Cardiac fibroblast (primary cell): Measurements from ENCODE around the gene SLC35F3.
"Not testable (repeated sequence)": the region's sequence is repeated elsewhere in the genome, so short reads cannot be mapped to it uniquely, and the experiment has no call there.

Experiments
- DNase-seq, 2 donors: peaks; one replicate each; pipeline versions ENCODE4 v3.0.0 to v3.0.0-alpha.2; 2010; ENCODE audit warnings: low read depth in 2 of 2
- H3K4me3 ChIP-seq, 2 donors: replicated peaks in 1 of 2; 1 replicate in 1 of 2; 2 replicates in 1 of 2; pipeline ENCODE4 v1.5.1; 2011; ENCODE audit warnings: low read depth in 2 of 2, low read length in 2 of 2, mild to moderate bottlenecking in 2 of 2, moderate library complexity in 1 of 2
- TF ChIP-seq, protein P1 (sequence below): IDR thresholded peaks from one replicate; pipeline ENCODE4 v1.5.1; 2011; ENCODE audit warnings: low read depth, mild to moderate bottlenecking, low read length, inconsistent platforms

Gene SLC35F3

GRCh38 chr1:234168061-234168724 lies 263.7 kb downstream of the SLC35F3 start:
- H3K4me3 ChIP-seq = no peak overlapping the region
- DNase-seq = no peak
- TF ChIP-seq, protein P1, sequence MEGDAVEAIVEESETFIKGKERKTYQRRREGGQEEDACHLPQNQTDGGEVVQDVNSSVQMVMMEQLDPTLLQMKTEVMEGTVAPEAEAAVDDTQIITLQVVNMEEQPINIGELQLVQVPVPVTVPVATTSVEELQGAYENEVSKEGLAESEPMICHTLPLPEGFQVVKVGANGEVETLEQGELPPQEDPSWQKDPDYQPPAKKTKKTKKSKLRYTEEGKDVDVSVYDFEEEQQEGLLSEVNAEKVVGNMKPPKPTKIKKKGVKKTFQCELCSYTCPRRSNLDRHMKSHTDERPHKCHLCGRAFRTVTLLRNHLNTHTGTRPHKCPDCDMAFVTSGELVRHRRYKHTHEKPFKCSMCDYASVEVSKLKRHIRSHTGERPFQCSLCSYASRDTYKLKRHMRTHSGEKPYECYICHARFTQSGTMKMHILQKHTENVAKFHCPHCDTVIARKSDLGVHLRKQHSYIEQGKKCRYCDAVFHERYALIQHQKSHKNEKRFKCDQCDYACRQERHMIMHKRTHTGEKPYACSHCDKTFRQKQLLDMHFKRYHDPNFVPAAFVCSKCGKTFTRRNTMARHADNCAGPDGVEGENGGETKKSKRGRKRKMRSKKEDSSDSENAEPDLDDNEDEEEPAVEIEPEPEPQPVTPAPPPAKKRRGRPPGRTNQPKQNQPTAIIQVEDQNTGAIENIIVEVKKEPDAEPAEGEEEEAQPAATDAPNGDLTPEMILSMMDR = no peak

DNA sequence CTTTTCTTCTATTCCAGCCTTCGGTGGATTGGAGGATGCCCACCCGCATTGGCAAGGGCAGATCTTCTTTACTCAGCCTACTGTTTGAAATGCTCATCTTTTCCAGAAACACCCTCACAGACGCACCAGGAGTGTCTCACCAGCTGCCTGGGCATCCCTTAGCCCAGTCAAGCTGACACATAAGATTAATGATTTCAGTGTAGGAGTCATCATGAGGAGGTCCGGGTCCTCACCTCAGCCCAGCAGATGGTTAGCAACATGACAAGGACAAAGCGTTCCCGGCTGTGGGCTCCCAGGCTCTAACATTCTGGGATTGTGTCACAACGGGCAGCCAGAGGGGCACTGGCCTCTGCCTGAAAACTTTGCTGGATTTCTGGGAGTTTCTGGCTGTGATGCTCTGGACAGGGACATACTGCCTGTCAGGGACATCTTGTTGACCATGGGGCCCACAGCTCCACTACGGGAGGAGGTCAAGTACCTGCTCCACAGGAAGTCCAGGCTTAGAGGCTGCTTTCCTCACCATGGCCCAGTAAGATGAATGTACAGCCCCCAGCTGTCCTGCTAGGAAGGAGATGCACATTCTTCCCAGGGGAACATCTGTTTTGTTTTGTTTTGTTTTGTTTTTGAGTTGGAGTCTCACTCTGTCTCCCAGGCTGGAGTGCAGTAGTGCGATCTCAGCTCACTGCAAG lies 264.8 kb downstream of the SLC35F3 start:
- TF ChIP-seq, protein P1 = no peak
- DNase-seq = no peak
- H3K4me3 ChIP-seq = no peak overlapping the region

DNA sequence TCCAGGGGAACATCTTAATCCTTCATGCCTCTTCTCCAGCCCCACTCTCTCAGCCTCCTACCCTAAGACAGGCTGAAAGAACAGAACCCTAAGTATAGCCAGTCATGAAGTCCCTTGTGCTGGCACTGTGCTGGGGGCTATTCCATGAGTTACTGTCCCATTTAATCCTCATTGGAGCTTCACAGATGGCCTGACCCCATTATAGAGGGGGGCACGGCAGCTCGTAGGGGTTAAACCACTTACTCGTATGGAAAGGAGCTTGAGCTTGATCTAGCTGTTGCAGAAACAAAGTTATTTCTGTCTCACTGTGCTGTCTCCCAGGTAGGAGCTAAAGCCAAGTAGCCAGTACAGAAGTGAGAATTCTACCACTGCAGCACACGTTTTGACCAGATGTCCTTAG lies 265.6 kb downstream of the SLC35F3 start:
- H3K4me3 ChIP-seq = no peak overlapping the region
- no peak for DNase-seq
- TF ChIP-seq, protein P1 = no peak

DNA sequence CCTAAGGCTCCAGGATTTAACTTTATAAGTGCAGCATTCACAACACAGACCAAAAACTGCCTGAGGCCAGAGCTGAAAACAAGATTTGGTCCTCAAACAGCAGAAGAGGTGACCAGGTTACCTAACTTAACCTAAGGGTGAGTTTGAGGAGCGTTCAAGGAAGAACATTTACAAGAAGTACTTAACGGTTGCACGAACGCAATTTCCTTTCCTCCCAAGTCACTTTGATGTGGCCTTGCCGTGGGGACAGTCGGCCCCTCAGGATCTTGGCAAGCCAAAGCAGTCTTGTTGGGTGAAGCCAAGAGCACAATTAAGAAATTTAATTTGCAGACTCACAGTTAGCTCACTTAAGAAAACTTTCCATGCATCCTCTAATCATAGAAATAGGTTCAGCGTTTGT lies 266.1 kb downstream of the SLC35F3 start:
- TF ChIP-seq, protein P1 = no peak
- DNase-seq = no peak

DNA sequence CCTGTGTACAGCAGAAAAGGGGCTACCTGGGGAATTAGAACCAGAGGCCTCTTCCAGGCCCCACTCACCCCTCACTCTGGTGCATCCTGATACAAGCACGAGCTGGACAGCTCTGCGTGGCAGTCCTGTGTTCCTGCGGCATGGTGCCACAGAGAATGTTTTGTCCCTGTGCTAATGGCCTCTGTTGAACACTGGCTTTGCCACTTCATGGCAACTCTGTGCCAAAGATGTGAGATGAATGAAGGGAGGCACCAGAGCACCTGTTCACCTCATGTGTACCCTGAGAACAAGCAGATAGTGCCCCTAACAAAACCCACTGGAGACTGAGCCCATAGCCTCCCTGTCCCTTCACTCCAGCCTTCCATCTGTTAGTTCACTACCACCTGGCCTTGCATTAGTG lies 269.5 kb downstream of the SLC35F3 start:
- TF ChIP-seq, protein P1 = no peak
- no peak overlapping the region for H3K4me3 ChIP-seq
- DNase-seq = no peak

More for the DNA sequence above, 266.1 kb downstream of the SLC35F3 start:
- H3K4me3 ChIP-seq = no peak overlapping the region

DNA sequence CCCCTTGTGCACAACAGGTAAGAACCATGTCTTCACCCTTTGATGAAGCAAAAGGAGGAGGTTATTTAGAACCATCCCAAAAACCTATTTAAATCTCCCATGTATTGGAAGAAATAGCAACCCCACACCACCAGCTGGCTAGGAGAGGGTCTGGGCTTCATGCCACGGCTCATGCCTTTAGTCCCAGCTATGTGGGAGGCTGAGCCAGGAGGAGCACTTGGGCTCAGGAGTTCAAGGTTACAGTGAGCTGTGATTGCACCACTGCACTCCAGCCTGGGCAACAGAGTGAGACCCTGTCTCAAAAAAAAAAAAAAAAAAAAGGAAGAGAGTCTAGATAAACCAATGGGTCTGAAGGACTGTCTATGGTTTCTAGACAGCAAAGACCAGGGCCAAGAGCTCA lies 270.9 kb downstream of the SLC35F3 start:
- TF ChIP-seq, protein P1 = no peak
- no peak overlapping the region for H3K4me3 ChIP-seq
- DNase-seq = no peak

DNA sequence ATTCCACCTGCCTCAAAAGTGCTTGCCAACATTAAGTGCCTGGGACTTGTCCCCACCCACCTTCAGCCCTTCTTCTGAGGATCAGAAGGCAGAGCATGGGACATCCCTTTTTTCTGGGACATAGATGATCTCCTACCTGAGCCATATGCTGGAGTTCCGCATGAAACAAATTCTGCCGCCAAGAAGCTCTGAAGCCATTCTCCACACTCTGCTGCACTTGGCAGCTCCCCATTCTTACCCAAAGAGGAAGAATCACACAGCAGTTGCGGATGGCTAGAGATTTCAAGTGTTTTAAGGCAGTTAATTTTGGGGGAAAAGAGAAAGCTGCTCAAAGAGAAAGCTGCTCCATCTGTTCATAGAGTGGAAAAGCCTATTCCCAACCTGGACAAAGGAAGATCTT lies 271.5 kb downstream of the SLC35F3 start:
- no peak for DNase-seq
- TF ChIP-seq, protein P1 = no peak
- no peak overlapping the region for H3K4me3 ChIP-seq

DNA sequence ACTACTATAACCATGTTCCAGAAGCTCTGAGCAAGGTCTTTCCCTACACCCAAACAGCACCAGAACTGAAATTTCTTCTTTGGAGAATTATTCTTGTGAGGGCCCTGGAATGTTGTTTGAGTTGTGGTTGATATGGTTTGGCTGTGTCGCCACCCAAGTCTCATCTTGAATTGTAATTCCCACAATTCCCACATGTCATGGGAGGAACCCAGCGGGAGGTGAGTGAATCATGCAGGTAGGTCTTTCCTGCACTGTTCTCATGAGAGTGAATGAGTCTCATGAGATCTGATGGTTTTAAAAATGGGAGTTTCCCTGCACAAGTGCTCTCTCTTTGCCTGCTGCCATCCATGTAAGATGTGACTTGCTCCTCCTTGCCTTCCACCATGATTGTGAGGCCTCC lies 272.4 kb downstream of the SLC35F3 start:
- DNase-seq, H3K4me3 ChIP-seq: not testable (repeated sequence)
